ENCODE data around the gene WDFY4. TPM values are rescaled to one million over a fixed set of nuclear protein-coding genes. Genes with fewer than 3 reads are reported as not detected.

Gene WDFY4
- total RNA-seq, 1 donor from 2014 or later, result 4.3 TPM

DNA sequence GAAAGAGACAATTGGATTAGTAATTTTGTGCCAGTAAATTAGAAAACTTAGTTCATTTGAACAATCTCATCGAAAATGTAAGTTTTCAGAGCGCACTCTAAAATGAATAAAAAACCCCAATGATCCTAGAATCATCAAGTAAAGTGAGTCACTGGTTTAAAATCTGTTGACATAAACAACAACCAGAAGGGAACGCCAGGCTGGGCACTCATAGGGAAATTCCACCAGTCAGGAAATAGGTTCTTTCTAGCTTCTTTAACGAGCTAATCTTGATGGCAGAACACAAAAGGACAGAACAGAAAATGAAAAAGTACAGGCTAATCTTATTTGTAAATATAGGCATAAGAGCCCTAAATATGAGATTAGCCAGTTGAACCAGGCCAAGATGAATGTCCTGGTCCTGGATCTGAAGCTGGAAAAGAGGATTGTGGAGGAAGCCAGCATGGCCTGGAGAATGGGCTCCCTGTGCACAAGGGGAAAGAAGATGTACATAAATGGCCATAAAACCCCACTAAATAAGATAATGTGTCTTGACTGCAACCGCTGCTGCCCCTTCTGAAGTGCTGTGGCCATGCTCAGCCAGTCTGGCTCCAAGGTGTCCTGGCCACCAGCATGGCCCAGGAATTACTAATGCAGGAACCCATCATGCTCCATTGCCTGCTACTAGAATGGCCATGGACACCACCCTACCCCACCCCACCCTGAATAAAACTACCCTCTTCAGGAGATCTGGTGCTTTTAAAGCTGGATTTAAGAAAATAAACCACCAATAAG lies 114.0 kb downstream of the WDFY4 start:
- Mint-ChIP-seq H3K9me3 (peaks cover 5% of the 10 kb centered on the region), H3K4me1 (peaks cover 2% of the 10 kb centered on the region), H3K27ac (no peak overlapping the region), H3K27me3 (ENCODE audit: low read depth) (peaks cover 16% of the 10 kb centered on the region), H3K36me3 (no peaks in the 10 kb centered on the region), H3K4me3 (no peak overlapping the region)
- TF ChIP-seq, protein P1, sequence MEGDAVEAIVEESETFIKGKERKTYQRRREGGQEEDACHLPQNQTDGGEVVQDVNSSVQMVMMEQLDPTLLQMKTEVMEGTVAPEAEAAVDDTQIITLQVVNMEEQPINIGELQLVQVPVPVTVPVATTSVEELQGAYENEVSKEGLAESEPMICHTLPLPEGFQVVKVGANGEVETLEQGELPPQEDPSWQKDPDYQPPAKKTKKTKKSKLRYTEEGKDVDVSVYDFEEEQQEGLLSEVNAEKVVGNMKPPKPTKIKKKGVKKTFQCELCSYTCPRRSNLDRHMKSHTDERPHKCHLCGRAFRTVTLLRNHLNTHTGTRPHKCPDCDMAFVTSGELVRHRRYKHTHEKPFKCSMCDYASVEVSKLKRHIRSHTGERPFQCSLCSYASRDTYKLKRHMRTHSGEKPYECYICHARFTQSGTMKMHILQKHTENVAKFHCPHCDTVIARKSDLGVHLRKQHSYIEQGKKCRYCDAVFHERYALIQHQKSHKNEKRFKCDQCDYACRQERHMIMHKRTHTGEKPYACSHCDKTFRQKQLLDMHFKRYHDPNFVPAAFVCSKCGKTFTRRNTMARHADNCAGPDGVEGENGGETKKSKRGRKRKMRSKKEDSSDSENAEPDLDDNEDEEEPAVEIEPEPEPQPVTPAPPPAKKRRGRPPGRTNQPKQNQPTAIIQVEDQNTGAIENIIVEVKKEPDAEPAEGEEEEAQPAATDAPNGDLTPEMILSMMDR (IDR thresholded peaks at IDR 0.05; ENCODE audit: unreplicated experiment), result no peak
- DNase-seq (ENCODE audit: low spot score in 2 of 2, unreplicated experiment in 2 of 2), result no peak

DNA sequence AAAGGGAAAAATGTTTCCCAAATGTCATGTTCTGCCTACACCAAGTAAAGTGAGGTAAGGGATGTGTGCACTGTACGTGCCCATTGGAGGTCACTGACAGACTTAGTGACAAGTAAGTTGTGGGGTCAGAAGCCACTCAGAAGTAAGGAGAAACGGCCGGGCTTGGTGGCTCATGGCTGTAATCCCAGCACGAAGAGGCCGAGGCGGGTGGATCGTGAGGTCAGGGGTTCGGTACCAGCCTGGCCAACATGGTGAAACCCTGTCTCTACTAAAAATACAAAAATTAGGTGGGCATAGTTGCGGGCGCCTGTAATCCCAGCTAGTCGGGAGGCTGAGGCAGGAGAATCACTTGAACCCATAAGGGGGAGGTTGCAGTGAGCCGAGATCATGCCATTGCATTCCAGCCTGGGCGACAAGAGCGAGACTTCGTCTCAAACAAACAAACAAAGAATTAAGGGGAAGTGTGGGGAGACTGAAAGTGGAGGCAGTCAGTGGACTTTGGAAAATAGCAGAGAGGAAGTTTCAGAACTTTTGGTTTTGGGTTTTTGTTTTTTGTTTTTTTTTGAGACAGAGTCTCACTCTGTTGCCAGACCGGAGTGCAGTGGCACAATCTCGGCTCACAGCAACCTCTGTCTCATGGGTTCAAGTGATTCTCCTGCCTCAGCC lies 114.8 kb downstream of the WDFY4 start:
- no peak overlapping the region for H3K4me3 Mint-ChIP-seq
- TF ChIP-seq, protein P1 (IDR thresholded peaks at IDR 0.05; ENCODE audit: unreplicated experiment), result no peak
- H3K4me1 Mint-ChIP-seq, result peaks cover 10% of the 10 kb centered on the region
- peaks cover 16% of the 10 kb centered on the region for H3K27me3 Mint-ChIP-seq (ENCODE audit: low read depth)
- no peak for DNase-seq (ENCODE audit: low spot score in 2 of 2, unreplicated experiment in 2 of 2)
- no peaks in the 10 kb centered on the region for H3K36me3 Mint-ChIP-seq
- peaks cover 5% of the 10 kb centered on the region for H3K9me3 Mint-ChIP-seq
- H3K27ac Mint-ChIP-seq, result no peak overlapping the region

DNA sequence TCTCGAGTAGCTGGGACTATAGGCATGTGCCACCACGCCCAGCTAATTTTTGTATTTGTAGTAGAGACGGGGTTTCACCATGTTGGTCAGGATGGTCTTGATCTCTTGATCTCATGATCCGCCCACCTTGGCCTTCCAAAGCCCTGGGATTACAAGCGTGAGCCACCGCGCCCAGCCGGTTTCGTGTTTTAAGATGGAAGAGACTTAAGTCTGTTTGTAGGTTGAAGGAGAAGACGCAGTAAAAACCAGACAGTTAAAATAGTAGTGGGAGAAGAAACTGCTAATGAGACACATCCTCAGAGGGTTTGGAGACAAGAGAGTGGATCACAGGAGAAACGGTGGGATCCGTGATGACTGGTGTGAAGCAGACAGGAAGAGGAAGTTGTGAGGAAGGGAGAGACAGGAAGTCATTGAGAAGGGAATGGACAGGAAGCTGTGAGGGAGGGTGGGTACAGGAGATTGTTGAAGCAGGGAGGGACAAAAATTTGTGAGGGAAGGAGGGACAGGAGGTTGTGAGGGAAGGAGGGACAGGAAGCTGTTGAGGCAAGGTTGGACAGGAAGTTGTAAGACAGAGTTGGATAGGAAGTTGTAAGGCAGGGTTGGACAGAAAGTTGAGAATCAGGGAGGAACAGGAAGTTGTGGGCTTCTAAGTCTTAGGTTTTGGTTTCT lies 115.5 kb downstream of the WDFY4 start:
- Mint-ChIP-seq H3K4me3 (no peak overlapping the region), H3K4me1 (peaks cover 17% of the 10 kb centered on the region), H3K27ac (no peak overlapping the region), H3K27me3 (ENCODE audit: low read depth) (peaks cover 16% of the 10 kb centered on the region), H3K36me3 (no peaks in the 10 kb centered on the region), H3K9me3 (peaks cover 5% of the 10 kb centered on the region)
- no peak for DNase-seq (ENCODE audit: low spot score in 2 of 2, unreplicated experiment in 2 of 2)
- TF ChIP-seq, protein P1 (IDR thresholded peaks at IDR 0.05; ENCODE audit: unreplicated experiment), result no peak

DNA sequence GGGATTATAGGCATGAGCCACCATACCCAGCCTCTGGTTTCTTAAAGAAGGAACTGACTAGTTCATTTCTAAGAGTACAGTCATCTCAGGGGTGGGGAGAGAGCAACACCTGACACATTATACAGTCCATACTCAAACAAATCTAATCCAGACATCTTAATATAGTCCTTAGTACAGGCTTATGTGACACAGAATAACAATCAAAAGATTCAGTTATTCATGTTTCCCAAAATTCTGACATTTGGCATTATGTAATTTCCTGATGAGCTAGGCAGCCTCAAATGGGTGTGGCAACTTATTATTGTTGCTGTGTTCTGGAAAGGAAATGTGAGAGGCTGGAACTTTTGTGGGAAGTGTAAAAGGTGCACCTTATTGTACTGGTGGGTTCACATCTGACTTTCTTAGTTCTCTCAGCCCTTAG lies 116.3 kb downstream of the WDFY4 start:
- TF ChIP-seq, protein P1 (IDR thresholded peaks at IDR 0.05; ENCODE audit: unreplicated experiment), result no peak
- no peak overlapping the region for H3K4me3 Mint-ChIP-seq
- no peak for DNase-seq (ENCODE audit: low spot score in 2 of 2, unreplicated experiment in 2 of 2)
- no peak overlapping the region for H3K27ac Mint-ChIP-seq
- H3K9me3 Mint-ChIP-seq, result peaks cover 5% of the 10 kb centered on the region
- no peaks in the 10 kb centered on the region for H3K36me3 Mint-ChIP-seq
- H3K4me1 Mint-ChIP-seq, result peaks cover 26% of the 10 kb centered on the region
- peaks cover 16% of the 10 kb centered on the region for H3K27me3 Mint-ChIP-seq (ENCODE audit: low read depth)

DNA sequence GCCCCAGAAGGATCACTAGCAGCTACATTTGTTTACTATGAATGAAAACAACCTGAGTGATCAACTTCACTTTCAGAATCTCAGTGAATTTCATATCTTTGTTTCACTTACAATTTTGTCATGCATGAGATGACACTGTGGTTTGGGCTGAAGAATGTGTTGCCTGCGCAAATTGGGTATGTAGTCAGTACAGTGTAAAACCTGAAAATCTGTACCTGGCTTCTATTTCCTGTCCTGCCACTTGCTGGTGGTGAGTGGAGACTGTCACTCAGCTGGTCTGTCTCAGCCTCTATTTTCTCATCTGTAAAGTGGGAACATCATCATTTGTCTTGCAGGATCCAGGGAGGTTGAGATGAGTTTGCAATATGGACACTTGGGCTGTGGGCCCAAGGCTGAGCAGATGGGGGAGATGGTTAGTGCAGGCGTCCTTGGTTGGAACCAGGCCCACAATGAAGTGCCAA lies 118.0 kb downstream of the WDFY4 start:
- Mint-ChIP-seq H3K27me3 (ENCODE audit: low read depth) (peaks cover 11% of the 10 kb centered on the region), H3K27ac (no peak overlapping the region), H3K4me1 (peaks cover 29% of the 10 kb centered on the region), H3K9me3 (peaks cover 5% of the 10 kb centered on the region), H3K4me3 (no peak overlapping the region), H3K36me3 (no peaks in the 10 kb centered on the region)
- TF ChIP-seq, protein P1 (IDR thresholded peaks at IDR 0.05; ENCODE audit: unreplicated experiment), result no peak
- no peak for DNase-seq (ENCODE audit: low spot score in 2 of 2, unreplicated experiment in 2 of 2)

All from mesothelial cell of epicardium (in vitro differentiated cells).